ENCODE results near the gene CORO2A. TPM values are rescaled to one million over a fixed set of nuclear protein-coding genes. Genes with fewer than 3 reads are reported as not detected.

The CORO2A gene
- total and polyA plus RNA-seq, 2 of the 13 experiments (the other 11 are each of a cell fraction or from before 2014, with no cell fraction given) = 14.4 to 15.3 TPM

- TF ChIP-seq ZFX (CRISPR knock-in tag; IDR thresholded peaks at IDR 0.05; ENCODE audit: low read depth) = peak; percentile 72
- TF ChIP-seq PRDM10 (CRISPR knock-in tag; IDR thresholded peaks at IDR 0.05; ENCODE audit: low read depth) = peak; percentile 33; the same call in 1 of the 2 replicates
- 0 out of 2 replicates have a peak, but pooled peaks have one; percentile 26 for TF ChIP-seq HIVEP1 (CRISPR knock-in tag; IDR thresholded peaks at IDR 0.05)
- TF ChIP-seq ZNF292 (CRISPR knock-in tag; IDR thresholded peaks at IDR 0.05; ENCODE audit: borderline replicate concordance, low read depth) = peak; percentile 39
- TF ChIP-seq HMGXB4 (CRISPR knock-in tag; IDR thresholded peaks at IDR 0.05; ENCODE audit: borderline replicate concordance in 1 of 2, low read depth in 1 of 2) = peak; percentile 44 to 88; a peak in 3 of 4 replicates
- 0 out of 2 replicates have a peak, but pooled peaks have one; percentile 49 for TF ChIP-seq TMF1 (CRISPR knock-in tag; IDR thresholded peaks at IDR 0.05; ENCODE audit: low read depth)
- TF ChIP-seq ZNF883 (CRISPR knock-in tag; IDR thresholded peaks at IDR 0.05; ENCODE audit: not compliant biosample characterization) = peak; percentile 78
- no peak for TF ChIP-seq ZNF660 (CRISPR knock-in tag; IDR thresholded peaks at IDR 0.05; ENCODE audit: borderline replicate concordance, low read depth)
- TF ChIP-seq AKAP8 (CRISPR knock-in tag; IDR thresholded peaks at IDR 0.05) = peak; percentile 62; the same call in 1 of the 2 replicates
- TF ChIP-seq MXD3 (CRISPR knock-in tag; IDR thresholded peaks at IDR 0.05) = peak; percentile 87; the same call in 1 of the 2 replicates
- TF ChIP-seq JARID2 (CRISPR knock-in tag; IDR thresholded peaks at IDR 0.05; ENCODE audit: insufficient replicate concordance) = no peak
- no peak; the same call in 1 of the 2 replicates for TF ChIP-seq SIN3A (IDR thresholded peaks at IDR 0.05; ENCODE audit: borderline replicate concordance, low read depth, low read length)
- TF ChIP-seq ZFP90 (CRISPR knock-in tag; IDR thresholded peaks at IDR 0.05; ENCODE audit: borderline replicate concordance) = 0 out of 2 replicates have a peak, but pooled peaks have one; percentile 6
- TF ChIP-seq POLR2A (IDR thresholded peaks at IDR 0.05; ENCODE audit: insufficient read depth in 1 of 2, low read depth in 2 of 2, low read length in 2 of 2) = peak; percentile 41 to 46; a peak in 3 of 4 replicates
- no peak for TF ChIP-seq ZNF326 (CRISPR knock-in tag; IDR thresholded peaks at IDR 0.05; ENCODE audit: borderline replicate concordance)
- peak; percentile 69 for TF ChIP-seq XRCC5 (optimal IDR thresholded peaks at IDR 0.05; ENCODE audit: low read length)
- TF ChIP-seq ZSCAN25 (CRISPR knock-in tag; IDR thresholded peaks at IDR 0.05) = peak; percentile 65
- peak; percentile 76 for TF ChIP-seq REPIN1 (CRISPR knock-in tag; IDR thresholded peaks at IDR 0.05; ENCODE audit: borderline replicate concordance, low read depth)
- TF ChIP-seq ZNF274 (CRISPR knock-in tag; IDR thresholded peaks at IDR 0.05) = peak; percentile 88; the same call in 1 of the 2 replicates
- peak; percentile 38; the same call in 1 of the 2 replicates for TF ChIP-seq ZNF772 (CRISPR knock-in tag; IDR thresholded peaks at IDR 0.05)
- peak; percentile 73; the same call in 1 of the 2 replicates for TF ChIP-seq ZFP82 (CRISPR knock-in tag; IDR thresholded peaks at IDR 0.05; ENCODE audit: borderline replicate concordance)
Observed at GRCh38 chr9:98118640-98119601, 73.5 kb downstream of the CORO2A start, which contains the start of gene TRIM14 (continued).

All from HepG2 (cell line).